H9 (cell line): ENCODE measurements around the gene ZNF69. TPM values are rescaled to one million over a fixed set of nuclear protein-coding genes. Genes with fewer than 3 reads are reported as not detected.
"Not testable (repeated sequence)": the region's sequence is repeated elsewhere in the genome, so short reads cannot be mapped to it uniquely, and the experiment has no call there.

Source experiments
- DNase-seq: peaks from one replicate; pipeline ENCODE4 v3.0.0-alpha.2; 2017
- H2AFZ ChIP-seq: one replicate; pipeline ENCODE4 v1.6.1; 2013; ENCODE audit warnings: mild to moderate bottlenecking, low read length, control low read depth, moderate library complexity
- H2AK5ac ChIP-seq: 2 replicates; pipeline ENCODE4 v1.6.1; 2013; ENCODE audit warnings: low read length, control low read depth, mixed read lengths; ENCODE audit not compliant: insufficient read length
- H2BK120ac ChIP-seq: one replicate; pipeline ENCODE4 v1.6.1; 2013; ENCODE audit warnings: low read depth, mild to moderate bottlenecking, low read length, control low read depth, inconsistent platforms; ENCODE audit not compliant: poor library complexity, severe bottlenecking
- H2BK12ac ChIP-seq: 2 replicates; pipeline ENCODE4 v1.6.1; 2013; ENCODE audit warnings: low read length, control low read depth, mixed read lengths, low read depth; ENCODE audit not compliant: insufficient read length
- H2BK15ac ChIP-seq: 2 replicates; pipeline ENCODE4 v1.6.1; 2013; ENCODE audit warnings: low read depth, low read length, control low read depth
- H2BK20ac ChIP-seq: one replicate; pipeline ENCODE4 v1.6.1; 2013; ENCODE audit warnings: low read depth, mild to moderate bottlenecking, low read length, control low read depth, inconsistent platforms; ENCODE audit not compliant: poor library complexity, severe bottlenecking
- H2BK5ac ChIP-seq: 2 replicates; pipeline ENCODE4 v1.6.1; 2013; ENCODE audit warnings: low read length, control low read depth, mixed read lengths; ENCODE audit not compliant: insufficient read length
- H3K14ac ChIP-seq: 2 replicates; pipeline ENCODE4 v1.6.1; 2013; ENCODE audit warnings: low read length, control low read depth; ENCODE audit not compliant: insufficient read depth
- H3K18ac ChIP-seq: 2 replicates; pipeline ENCODE4 v1.6.1; 2013; ENCODE audit warnings: low read depth, mild to moderate bottlenecking, mixed read lengths, low read length, control low read depth; ENCODE audit not compliant: insufficient read length
- H3K23ac ChIP-seq: 2 replicates; pipeline ENCODE4 v1.6.1; 2013; ENCODE audit warnings: low read length, control low read depth, mixed read lengths, low read depth; ENCODE audit not compliant: insufficient read length
- H3K23me2 ChIP-seq: 2 replicates; pipeline ENCODE4 v1.6.1; 2013; ENCODE audit warnings: low read depth, mild to moderate bottlenecking, mixed read lengths, low read length, control low read depth; ENCODE audit not compliant: insufficient read length, poor library complexity, severe bottlenecking
- H3K27ac ChIP-seq: 2 replicates; pipeline ENCODE4 v1.5.1; 2013; ENCODE audit warnings: low read length, control low read depth, mixed read lengths, low read depth; ENCODE audit not compliant: insufficient read length
- H3K27me3 ChIP-seq: 2 replicates; pipeline ENCODE4 v1.6.1; 2013; ENCODE audit warnings: low read length, control low read depth, inconsistent platforms; ENCODE audit not compliant: insufficient read depth
- H3K4ac ChIP-seq: 2 replicates; pipeline ENCODE4 v1.6.1; 2013; ENCODE audit warnings: low read depth, mild to moderate bottlenecking, control low read depth, inconsistent platforms, low read length, moderate library complexity
- H3K4me1 ChIP-seq: 2 replicates; pipeline ENCODE4 v1.6.1; 2013; ENCODE audit warnings: low read length, control low read depth, inconsistent platforms; ENCODE audit not compliant: insufficient read depth
- H3K4me2 ChIP-seq: 2 replicates; pipeline ENCODE4 v1.6.1; 2013; ENCODE audit warnings: low read length, control low read depth, mixed read lengths; ENCODE audit not compliant: insufficient read length, insufficient read depth
- H3K56ac ChIP-seq: 2 replicates; pipeline ENCODE4 v1.6.1; 2013; ENCODE audit warnings: low read depth, mild to moderate bottlenecking, mixed read lengths, low read length, control low read depth; ENCODE audit not compliant: insufficient read length
- H3K79me1 ChIP-seq: 2 replicates; pipeline ENCODE4 v1.6.1; 2013; ENCODE audit warnings: low read depth, mild to moderate bottlenecking, moderate library complexity, low read length, control low read depth, inconsistent platforms; ENCODE audit not compliant: insufficient read depth, poor library complexity, severe bottlenecking
- H3K79me2 ChIP-seq: 2 replicates; pipeline ENCODE4 v1.6.1; 2013; ENCODE audit warnings: low read length, control low read depth, inconsistent platforms; ENCODE audit not compliant: insufficient read depth
- H3K9ac ChIP-seq: 2 replicates; pipeline ENCODE4 v1.6.1; 2013; ENCODE audit warnings: low read length, control low read depth, mixed read lengths; ENCODE audit not compliant: insufficient read length; ENCODE audit errors: extremely low read depth
- H3K9me3 ChIP-seq: one replicate; pipeline ENCODE4 v1.6.1; 2013; ENCODE audit warnings: low read depth, low read length, inconsistent platforms; ENCODE audit not compliant: control insufficient read depth
- H3T11ph ChIP-seq: one replicate; pipeline ENCODE4 v1.6.1; 2013; ENCODE audit warnings: mild to moderate bottlenecking, low read length, control low read depth, inconsistent platforms
- H4K20me1 ChIP-seq: one replicate; pipeline ENCODE4 v1.6.1; 2013; ENCODE audit not compliant: control insufficient read depth, insufficient read length, insufficient read depth
- H4K5ac ChIP-seq: 2 replicates; pipeline ENCODE4 v1.6.1; 2013; ENCODE audit warnings: low read depth, mild to moderate bottlenecking, mixed read lengths, low read length, control low read depth; ENCODE audit not compliant: insufficient read length
- H4K8ac ChIP-seq: replicated peaks from 2 replicates; pipeline ENCODE4 v1.6.1; 2013; ENCODE audit warnings: low read length, control low read depth, mixed read lengths, low read depth; ENCODE audit not compliant: insufficient read length
- H4K91ac ChIP-seq: 2 replicates; pipeline ENCODE4 v1.6.1; 2013; ENCODE audit warnings: low read depth, mild to moderate bottlenecking, moderate library complexity, mixed read lengths, low read length, control low read depth; ENCODE audit not compliant: insufficient read length
- H3K27ac Mint-ChIP-seq, 3 experiments: 2 replicates in 2 of 3; 3 replicates in 1 of 3; pipeline ENCODE4 v1.8.0; 2020 to 2021; ENCODE audit warnings: mixed read lengths in 3 of 3, mild to moderate bottlenecking in 1 of 3, moderate library complexity in 1 of 3
- H3K27me3 Mint-ChIP-seq: 2 replicates; pipeline ENCODE4 v1.8.0; 2021; ENCODE audit warnings: low read depth, mild to moderate bottlenecking, moderate library complexity, mixed read lengths
- H3K36me3 Mint-ChIP-seq, 3 experiments: 2 replicates in 2 of 3; 3 replicates in 1 of 3; pipeline ENCODE4 v1.8.0; 2020 to 2021; ENCODE audit warnings: low read depth in 3 of 3, mixed read lengths in 3 of 3; ENCODE audit not compliant: insufficient read depth in 1 of 3
- H3K4me1 Mint-ChIP-seq, 2 experiments: 2 replicates each; pipeline ENCODE4 v1.8.0; 2020; ENCODE audit warnings: mixed read lengths in 2 of 2
- H3K4me3 Mint-ChIP-seq, 2 experiments: 2 replicates in 1 of 2; 3 replicates in 1 of 2; pipeline ENCODE4 v1.8.0; 2020 to 2021; ENCODE audit warnings: mild to moderate bottlenecking in 2 of 2, mixed read lengths in 2 of 2, moderate library complexity in 1 of 2
- H3K9me3 Mint-ChIP-seq, 2 experiments: 2 replicates in 1 of 2; 3 replicates in 1 of 2; pipeline ENCODE4 v1.8.0; 2020; ENCODE audit warnings: mild to moderate bottlenecking in 2 of 2, mixed read lengths in 2 of 2, moderate library complexity in 1 of 2
- CTCF ChIP-seq: fragments of 200-600 bp; sonication (generic); conservative IDR thresholded peaks from 3 replicates; pipeline ENCODE4 v1.8.0; 2021; ENCODE audit warnings: antibody characterized with exemption, mild to moderate bottlenecking
- WGBS: extraction: QIAGEN DNeasy Blood & Tissue Kit; methylation state at CpG from one replicate; pipeline ENCODE4 v1.1.7; 2013; ENCODE audit warnings: missing lambda C conversion rate, low lambda C conversion rate, mixed read lengths; ENCODE audit not compliant: insufficient read length; ENCODE audit errors: extremely low coverage; 5-methylcytosine and 5-hydroxymethylcytosine counted together
- total RNA-seq: library from RNA; stranded (reverse); gene quantifications from 2 replicates; pipeline ENCODE4 v1.2.1, GENCODE V29; 2021

Gene ZNF69
- total RNA-seq, 1 experiment from 2014 or later = 27.3 TPM

GRCh38 chr19:11848594-11849469, 38.8 kb upstream of the ZNF69 start, which contains the start of gene ZNF439:
TSS of gene ZNF439 (plus strand) at chr19:11848726. CDS start at chr19:11848868, 142 bp downstream.
- Histone ChIP-seq H4K20me1 (no peaks in the 10 kb centered on the region), H2AK5ac (no peak within 1 kb of the TSS), H3K27me3 (no peaks in the 10 kb centered on the region), H2BK5ac (no peak within 1 kb of the TSS), H3K79me2 (no peaks in the 10 kb centered on the region), H3K79me1 (no peaks in the 10 kb centered on the region), H3K18ac (no peak within 1 kb of the TSS), H3K4me2 (peak within 1 kb of the TSS; percentile 28), H3K23ac (no peak within 1 kb of the TSS), H3T11ph (no peak within 1 kb of the TSS), H3K23me2 (peaks cover 4% of the 10 kb centered on the region), H3K27ac (no peak within 1 kb of the TSS), H2AFZ (no peak within 1 kb of the TSS), H3K4me1 (no peaks in the 10 kb centered on the region), H3K9ac (no peak within 1 kb of the TSS), H4K91ac (no peak within 1 kb of the TSS), H2BK15ac (no peak within 1 kb of the TSS), H3K9me3 (no peaks in the 10 kb centered on the region), H2BK120ac (no peak within 1 kb of the TSS), H2BK20ac (no peak within 1 kb of the TSS), H3K14ac (no peak within 1 kb of the TSS), H4K8ac (no peak within 1 kb of the TSS), H2BK12ac (no peak within 1 kb of the TSS), H3K4ac (no peak within 1 kb of the TSS), H4K5ac (no peak within 1 kb of the TSS), H3K56ac (no peak within 1 kb of the TSS)
- peak within 1 kb of the TSS in 1 of 2 experiments; percentile 68; a peak in 2 of 5 replicates for H3K4me3 Mint-ChIP-seq
- TF ChIP-seq CTCF = no peak
- H3K27ac Mint-ChIP-seq = no peak within 1 kb of the TSS; a peak in 1 of 7 replicates
- WGBS = no CpG with 5 or more reads among the region's 59 CpGs
- peaks cover 34% of the 10 kb centered on the region for H3K27me3 Mint-ChIP-seq
- H3K4me1 Mint-ChIP-seq = peaks cover 16 to 17% of the 10 kb centered on the region in 2 experiments
- peaks cover 0 to 8% (median 0%) of the 10 kb centered on the region in 3 experiments; a peak in 3 of 7 replicates for H3K36me3 Mint-ChIP-seq
- peak; percentile 37 for DNase-seq
- peaks cover 31 to 56% of the 10 kb centered on the region in 2 experiments for H3K9me3 Mint-ChIP-seq

DNA sequence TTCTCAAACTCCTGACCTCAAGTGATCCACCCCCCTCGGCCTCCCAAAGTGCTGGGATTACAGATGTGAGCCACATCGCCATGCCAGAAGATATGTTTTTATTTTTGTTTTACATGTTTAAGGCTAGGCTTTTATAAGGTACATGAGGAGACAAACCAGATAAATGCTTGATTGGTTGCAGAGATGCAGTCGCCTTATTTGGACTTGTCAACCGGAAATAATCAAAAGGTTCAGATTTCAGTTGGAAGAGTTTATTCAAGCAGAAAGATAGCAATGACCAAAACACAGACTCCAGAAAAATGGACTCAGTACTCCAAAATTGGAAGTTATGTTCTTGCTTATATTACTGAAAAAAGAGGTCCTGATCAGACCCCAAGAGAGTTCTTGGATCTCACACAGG, 37.3 kb upstream of the ZNF69 start:
- not testable (repeated sequence) for H3K56ac ChIP-seq, H4K8ac ChIP-seq, H2BK20ac ChIP-seq, H3K27me3 ChIP-seq, H3K23me2 ChIP-seq, H3K79me1 ChIP-seq, H3K4me2 ChIP-seq, H3K4me3 Mint-ChIP-seq, H4K20me1 ChIP-seq, H2AFZ ChIP-seq, H3K4ac ChIP-seq, H3K27ac Mint-ChIP-seq, H2BK5ac ChIP-seq, H4K5ac ChIP-seq, H2BK120ac ChIP-seq, DNase-seq, H3K27ac ChIP-seq, H3K23ac ChIP-seq, H3K9ac ChIP-seq, H3K18ac ChIP-seq, H2AK5ac ChIP-seq, H3K36me3 Mint-ChIP-seq, H3T11ph ChIP-seq, H4K91ac ChIP-seq, H3K4me1 ChIP-seq, H2BK15ac ChIP-seq, H3K9me3 ChIP-seq, H3K79me2 ChIP-seq, H2BK12ac ChIP-seq, H3K14ac ChIP-seq
- Mint-ChIP-seq H3K9me3 (peaks cover 29 to 54% of the 10 kb centered on the region in 2 experiments), H3K4me1 (peaks cover 16 to 17% of the 10 kb centered on the region in 2 experiments), H3K27me3 (peaks cover 27% of the 10 kb centered on the region)
- no CpG with 5 or more reads among the region's 4 CpGs for WGBS
